Measurements from ENCODE around the gene MED7.

GRCh38 chr5:157107508-157107907 lies 35.2 kb downstream of the MED7 start:
- TF ChIP-seq, protein P1, sequence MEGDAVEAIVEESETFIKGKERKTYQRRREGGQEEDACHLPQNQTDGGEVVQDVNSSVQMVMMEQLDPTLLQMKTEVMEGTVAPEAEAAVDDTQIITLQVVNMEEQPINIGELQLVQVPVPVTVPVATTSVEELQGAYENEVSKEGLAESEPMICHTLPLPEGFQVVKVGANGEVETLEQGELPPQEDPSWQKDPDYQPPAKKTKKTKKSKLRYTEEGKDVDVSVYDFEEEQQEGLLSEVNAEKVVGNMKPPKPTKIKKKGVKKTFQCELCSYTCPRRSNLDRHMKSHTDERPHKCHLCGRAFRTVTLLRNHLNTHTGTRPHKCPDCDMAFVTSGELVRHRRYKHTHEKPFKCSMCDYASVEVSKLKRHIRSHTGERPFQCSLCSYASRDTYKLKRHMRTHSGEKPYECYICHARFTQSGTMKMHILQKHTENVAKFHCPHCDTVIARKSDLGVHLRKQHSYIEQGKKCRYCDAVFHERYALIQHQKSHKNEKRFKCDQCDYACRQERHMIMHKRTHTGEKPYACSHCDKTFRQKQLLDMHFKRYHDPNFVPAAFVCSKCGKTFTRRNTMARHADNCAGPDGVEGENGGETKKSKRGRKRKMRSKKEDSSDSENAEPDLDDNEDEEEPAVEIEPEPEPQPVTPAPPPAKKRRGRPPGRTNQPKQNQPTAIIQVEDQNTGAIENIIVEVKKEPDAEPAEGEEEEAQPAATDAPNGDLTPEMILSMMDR (IDR thresholded peaks at IDR 0.05): no peak
- no peak for TF ChIP-seq EZH2 (IDR thresholded peaks at IDR 0.05; ENCODE audit: borderline replicate concordance, insufficient read depth, low read depth, low read length, poor library complexity, severe bottlenecking)
